Activated gamma-delta T cell treated with anti-CD3 and anti-CD28 coated beads, Interleukin-2, amount 50 U/mL, for 16 hours (primary cell): ENCODE measurements around the gene SELENOM.
"Not testable (repeated sequence)": the region's sequence is repeated elsewhere in the genome, so short reads cannot be mapped to it uniquely, and the experiment has no call there.

Experiments
- DNase-seq: peaks from one replicate; pipeline ENCODE4 v3.0.0-alpha.2; 2020; ENCODE audit warnings: low read depth

Gene SELENOM

DNA sequence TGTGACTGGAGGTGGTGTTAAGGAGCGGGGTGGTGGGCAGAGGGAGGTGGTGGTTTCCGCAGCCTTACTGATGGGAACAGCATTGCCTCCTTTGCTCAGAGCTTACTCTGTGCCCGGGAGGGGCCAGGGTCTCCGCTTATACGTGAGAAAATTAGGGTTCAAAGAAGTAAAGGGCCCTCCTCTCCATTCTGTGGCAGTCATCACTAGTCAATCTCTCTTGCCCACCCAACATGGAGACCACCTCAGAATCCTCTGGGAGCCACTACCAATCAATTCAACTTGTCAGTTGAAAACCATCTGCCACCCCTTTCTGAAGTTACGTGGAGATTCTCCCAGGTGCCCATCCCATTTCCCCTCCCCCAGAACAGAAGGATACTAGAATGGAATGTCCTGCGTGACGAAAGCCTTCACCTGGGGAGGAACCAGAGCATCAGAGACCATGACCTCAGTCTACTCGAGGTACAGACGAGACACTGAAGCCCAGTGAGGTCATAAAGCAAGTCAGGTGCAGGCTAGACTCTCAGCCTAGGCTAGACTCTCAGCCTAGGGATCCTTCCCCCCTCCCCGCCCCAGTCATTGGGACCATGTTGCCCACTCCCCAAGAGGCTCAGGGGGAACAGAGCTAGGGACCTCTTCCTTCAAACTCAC lies 2.0 kb downstream of the SELENOM start:
- DNase-seq, result no peak

DNA sequence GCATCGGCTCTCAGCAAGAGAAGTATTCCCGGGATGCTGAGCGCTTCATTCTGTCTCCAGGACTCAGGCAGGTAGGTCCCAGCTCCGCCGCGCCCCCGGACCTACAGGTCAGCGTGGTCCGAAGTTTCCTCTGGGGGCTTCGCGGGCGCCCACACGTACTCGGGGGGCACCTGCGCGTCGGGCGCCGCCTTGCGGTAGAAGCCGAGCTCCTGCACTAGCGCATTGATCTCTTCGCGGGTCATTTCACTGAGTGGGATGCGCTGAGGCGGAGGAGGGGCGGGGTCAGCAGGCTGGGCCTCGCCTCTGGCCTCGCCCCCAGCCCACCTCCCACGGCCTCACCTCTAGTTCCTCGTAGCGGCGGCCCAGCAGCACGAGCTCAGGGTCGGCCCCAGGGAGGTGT lies 2.5 kb downstream of the SELENOM start:
- no peak for DNase-seq

DNA sequence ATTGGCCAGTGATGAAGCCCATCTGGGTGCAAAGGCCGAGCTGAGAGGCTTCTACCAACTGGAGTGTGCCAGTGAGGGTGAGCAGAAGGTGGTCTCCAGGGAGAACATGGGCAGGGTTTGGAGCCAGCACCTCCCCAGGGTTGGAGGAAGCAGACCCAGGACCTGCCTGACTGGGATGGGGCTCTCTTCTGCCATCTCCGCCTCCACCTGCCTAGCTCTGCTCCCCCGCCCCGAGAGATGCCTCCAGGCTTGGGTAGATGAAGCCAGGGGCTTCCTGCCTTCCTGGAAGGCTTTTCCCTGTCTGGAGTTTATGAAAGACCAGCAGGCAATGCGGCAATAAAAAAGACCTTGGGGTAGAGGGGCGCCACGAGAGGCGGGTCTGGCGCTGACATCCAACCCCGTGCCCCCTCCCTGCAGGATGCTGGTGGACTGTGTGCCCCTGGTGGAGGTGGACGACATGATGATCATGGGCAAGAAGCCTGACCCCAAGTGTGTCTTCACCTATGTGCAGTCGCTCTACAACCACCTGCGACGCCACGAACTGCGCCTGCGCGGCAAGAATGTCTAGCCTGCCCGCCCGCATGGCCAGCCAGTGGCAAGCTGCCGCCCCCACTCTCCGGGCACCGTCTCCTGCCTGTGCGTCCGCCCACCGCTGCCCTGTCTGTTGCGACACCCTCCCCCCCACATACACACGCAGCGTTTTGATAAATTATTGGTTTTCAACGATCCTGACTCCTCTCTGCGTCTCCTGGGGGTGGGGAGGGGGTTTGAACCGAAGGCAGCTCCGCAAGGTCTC lies 3.3 kb downstream of the SELENOM start:
- no peak for DNase-seq

DNA sequence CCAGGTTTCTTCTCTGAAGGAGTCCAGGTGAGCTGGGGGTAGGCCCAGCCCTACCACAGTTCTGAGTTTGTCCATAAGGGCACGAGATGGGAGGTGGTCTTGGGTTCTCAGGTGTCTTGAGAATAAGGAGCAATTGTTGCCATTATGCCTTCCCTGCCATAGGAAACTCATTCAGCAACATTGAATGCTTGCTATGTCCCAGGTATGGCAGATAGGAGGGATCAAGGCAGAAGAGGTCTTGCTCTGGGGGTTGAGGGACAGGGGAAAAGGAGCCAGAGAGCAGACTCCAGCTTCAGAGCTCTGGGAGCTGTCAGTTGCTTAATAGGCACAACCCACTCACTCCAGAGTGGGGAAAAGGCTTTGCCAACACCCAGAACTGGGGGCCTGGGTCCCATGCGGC lies 4.3 kb downstream of the SELENOM start:
- no peak for DNase-seq

DNA sequence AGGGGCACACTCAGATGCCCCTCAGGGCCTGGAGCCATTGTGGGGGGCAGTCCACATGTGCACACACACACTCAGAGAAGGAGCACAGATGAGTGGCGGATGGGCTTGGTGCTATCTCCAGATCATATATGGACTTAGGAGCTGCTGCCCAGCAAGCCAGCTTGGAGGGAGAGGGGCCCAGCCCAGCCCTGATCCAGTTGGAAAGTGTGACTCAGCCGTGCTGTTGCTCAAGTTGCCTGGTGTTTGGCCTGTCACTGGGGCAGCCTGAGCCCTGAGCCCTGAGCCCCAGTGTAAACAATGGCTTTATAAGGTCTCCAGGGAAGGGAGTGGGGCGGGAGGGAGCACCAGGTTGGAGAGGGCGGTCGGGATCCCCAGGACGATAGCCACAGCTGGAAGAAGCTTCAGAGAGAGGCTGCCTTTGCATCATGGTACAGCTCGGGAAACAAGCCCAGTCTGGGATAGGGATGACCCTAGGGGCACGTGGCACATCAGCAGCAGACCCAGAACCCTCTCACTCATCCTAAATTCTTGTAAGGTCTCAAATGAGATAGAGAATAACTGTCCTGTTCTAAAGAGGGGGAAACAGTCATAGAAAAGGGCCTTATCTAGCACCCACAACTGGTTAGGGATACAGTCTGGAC lies 4.8 kb downstream of the SELENOM start:
- DNase-seq, result no peak

DNA sequence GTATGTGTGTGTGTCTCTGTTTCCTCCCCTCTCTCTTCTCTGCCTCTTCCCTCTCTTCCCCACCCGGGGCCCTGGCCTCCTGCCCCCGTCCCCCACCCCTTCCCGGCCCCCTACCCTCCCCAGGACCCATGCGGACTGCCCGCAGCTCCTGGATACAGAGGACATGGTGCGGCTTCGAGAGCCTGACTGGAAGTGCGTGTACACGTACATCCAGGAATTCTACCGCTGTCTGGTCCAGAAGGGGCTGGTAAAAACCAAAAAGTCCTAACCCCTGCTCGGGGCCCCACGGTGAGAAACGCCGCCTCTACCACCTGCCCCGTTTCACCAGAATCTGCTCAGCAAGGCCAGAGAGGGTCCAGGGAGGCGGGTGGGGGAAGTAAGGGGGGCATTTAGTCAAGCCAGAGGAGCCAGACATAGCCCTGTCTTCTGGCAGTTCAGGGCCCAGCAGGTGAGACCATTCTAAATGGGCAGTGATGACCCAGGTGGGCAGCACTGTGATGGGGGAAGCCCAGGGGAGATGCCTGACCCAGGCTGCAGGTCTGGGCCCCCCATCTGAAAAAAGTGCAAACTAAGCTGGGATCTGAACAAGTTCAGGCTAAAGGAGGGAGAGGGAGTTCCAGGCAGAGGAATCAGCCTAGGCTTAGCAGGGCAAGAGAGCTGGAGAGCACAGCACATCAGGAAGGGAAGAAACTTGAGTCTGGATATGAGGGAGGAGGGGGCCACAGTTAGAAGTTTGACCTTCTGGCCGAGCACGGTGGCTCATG lies 6.4 kb downstream of the SELENOM start:
- DNase-seq, result no peak

DNA sequence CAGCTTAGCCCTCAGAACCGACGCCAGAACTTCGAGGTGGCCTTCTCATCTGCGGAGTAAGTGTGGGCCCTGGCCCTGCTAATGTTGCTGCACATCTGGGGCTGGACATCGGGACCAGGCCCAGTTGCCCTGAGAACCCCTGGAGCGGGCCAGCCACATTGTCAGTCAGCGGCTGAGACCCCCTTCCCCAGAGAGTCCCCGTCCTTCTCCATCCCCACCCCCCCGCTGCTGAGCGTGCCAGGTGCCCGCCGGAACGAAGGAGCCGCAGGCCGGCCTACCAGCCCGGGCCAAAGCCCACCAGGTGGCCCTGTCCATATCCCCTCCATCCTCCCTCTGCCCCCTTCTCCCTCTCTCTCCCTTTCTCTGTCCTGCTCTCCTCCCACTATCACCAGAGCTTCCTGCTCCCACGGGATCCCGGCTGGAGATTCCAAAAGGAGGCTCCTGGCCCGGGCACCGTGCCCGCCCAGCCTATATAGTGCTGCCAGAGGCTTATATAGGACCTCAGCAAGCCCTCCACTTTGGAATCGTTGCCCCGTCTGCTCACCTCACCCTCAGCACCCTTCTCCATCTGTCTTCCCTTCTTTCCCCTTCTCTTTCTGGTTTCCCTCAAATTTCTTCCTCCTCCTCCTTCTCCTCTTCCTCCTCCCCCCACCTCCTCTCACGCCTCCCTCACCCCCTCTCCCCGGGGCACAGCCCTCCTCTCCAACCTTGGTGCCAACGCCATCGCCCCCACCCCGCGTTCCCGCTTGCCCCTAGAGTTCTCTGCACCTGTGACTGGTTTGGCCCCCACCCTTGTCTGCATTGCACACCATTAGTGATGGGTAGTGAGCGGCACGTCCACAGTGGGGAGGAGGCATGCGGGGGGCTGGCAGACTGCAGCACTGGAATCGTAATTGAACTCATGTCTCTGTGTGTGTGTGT lies 7.3 kb downstream of the SELENOM start:
- no peak for DNase-seq

DNA sequence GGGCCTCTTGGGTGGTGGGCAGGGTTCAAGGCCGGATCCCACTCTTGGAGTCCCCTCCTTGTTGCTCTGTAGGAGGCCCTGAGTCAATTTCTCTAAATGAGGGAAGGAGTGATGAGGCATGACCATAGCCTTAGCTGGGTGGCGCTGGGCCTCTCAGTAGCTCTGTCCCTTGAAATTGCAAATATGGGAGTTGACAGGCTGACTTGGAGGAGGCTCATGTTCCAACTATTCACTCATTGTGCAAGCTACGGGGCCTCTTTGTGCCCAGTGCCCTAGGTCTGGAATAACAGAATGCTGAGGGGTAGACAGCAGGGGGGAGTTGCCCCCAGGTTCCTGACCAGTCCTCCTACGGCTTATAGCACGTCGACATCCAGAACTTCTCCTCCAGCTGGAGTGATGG lies 8.0 kb downstream of the SELENOM start:
- DNase-seq, result no peak

DNA sequence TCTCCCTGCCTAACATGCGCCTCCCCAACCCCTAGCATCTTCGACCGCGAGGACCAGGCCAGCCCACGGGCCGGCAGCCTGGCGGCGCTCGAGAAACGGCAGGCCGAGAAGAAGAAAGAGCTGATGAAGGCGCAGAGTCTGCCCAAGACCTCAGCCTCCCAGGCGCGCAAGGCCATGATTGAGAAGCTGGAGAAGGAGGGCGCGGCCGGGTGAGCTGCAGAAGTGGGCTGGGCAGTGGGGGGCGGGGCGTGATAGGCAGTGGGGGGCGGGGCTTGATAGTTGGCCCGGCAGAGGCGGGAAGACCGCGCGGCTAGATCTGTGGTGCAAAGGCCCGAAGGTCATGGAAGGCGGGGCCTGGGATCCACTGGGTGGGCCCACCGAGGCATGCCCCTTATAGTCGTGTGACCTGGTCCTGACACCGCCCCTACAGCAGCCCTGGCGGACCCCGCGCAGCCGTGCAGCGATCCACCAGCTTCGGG lies 8.7 kb downstream of the SELENOM start:
- DNase-seq, result no peak

DNA sequence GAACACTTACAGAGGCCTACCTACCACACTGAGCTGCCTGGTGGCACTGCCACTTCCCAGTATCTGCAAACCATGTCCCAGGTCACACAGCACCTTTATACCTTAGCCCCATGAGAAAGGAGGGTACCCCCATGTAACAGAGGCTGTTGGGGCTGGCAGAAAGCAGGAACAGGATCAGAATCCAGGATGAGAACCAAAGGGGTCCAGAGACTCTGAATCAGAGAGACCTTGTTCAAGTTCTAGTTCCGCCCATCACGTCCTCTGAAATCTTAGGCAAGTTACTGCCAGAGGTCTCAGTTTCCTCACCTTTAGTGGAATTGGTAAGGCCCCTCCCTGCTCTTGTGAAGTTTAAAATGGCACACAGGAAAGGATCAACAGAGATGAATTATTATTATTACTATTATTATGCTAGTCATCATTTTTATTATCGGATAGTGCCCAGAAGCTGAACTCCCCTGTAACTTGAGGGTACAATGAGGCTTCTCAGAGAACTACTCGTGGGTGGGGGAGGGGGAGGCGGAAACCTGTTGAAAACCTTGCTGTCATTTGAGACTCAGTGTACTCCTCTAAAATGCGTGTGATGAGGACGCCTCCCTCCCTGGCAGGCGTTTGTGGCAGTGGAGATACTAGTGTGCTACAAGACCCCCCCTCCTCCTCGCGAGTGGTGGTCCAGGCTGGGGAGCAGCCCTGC lies 9.3 kb downstream of the SELENOM start:
- no peak for DNase-seq

DNA sequence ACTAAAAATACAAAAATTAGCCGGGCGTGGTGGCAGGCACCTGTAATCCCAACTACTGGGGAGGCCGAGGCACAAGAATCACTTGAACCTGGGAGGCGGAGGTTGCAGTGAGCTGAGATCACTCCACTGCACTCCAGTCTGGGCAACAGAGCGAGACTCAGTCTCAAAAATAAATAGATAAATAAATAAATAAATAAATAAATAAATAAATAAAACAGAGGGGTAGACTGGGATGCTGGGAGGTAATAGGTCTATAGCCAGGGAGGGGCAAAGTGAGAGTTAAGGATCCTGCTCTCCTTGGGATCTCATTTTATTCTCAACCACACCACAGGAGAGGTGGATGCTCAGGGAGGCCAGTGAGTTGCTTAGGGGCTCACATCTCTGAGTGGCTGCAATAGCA lies 9.8 kb downstream of the SELENOM start:
- DNase-seq, result not testable (repeated sequence)

DNA sequence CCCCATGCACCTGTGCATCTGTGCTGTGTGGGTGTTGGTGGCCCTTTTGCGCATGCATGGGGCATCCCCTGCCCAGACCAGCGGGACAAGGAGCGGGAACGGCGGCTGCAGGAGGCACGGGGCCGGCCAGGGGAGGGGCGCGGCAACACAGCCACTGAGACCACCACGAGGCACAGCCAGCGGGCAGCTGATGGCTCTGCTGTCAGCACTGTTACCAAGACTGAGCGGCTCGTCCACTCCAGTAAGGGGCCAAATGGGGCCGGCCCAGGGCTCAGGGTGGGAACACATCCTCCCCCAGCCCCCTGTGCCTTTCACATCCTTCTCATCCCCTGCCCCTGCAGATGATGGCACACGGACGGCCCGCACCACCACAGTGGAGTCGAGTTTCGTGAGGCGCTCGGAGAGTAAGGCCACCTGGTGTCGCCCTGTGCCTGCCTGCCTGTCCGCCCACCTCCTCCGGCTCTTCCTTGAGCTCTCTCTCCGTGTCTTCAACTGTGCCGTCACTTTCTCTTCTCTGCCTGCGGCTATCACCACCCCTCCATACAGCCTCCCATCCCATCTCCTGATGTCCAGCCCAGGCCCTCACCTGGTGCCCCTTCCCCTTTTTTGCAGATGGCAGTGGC lies 10.6 kb downstream of the SELENOM start:
- DNase-seq, result no peak

DNA sequence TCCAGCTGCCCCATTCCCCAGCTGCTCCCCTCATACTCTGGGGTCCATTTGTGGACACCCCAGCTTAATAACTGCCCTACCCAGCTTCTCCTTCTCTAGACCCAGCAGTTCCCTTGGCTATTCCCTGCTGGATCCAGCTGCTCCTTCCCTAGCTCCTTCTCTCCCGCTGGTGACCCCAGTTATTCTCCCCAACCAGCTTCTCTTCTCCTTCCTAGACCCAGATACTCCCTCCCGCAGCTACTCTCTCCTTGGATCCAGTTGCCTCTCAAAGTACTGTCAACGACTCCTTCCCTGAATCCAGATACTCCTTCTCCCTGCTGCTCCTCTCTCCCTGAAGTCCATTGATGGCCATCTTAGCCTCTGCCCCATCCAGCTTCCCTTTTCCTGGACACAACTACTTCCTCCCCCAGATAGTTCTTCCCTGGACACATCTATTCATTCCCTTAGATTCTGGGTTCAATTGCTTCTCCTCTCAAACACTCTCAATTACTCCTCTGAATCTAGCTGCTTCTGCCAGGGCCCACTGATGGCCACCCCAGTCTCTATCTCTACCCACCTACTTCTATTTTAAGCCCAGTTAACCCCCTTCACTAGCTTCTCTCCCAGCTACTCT lies 11.6 kb downstream of the SELENOM start:
- DNase-seq, result no peak

DNA sequence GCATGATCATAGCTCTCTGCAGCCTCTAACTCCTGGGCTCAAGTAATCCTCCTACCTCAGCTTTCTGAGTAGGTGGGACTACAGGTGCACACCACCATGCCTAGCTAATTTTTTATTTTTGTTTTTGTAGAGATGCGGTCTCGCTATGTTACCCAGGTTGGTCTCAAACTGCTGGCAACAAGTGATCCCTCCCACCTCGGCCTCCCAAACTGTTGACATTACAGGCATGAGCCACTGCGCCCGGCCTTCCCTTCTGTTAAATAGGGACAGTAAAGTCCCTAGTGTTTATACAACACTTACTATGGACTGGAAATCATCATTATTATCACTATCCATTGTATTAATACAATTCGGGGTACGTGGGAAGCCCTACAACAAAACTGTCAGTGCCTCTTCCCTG lies 12.6 kb downstream of the SELENOM start:
- DNase-seq, result no peak

DNA sequence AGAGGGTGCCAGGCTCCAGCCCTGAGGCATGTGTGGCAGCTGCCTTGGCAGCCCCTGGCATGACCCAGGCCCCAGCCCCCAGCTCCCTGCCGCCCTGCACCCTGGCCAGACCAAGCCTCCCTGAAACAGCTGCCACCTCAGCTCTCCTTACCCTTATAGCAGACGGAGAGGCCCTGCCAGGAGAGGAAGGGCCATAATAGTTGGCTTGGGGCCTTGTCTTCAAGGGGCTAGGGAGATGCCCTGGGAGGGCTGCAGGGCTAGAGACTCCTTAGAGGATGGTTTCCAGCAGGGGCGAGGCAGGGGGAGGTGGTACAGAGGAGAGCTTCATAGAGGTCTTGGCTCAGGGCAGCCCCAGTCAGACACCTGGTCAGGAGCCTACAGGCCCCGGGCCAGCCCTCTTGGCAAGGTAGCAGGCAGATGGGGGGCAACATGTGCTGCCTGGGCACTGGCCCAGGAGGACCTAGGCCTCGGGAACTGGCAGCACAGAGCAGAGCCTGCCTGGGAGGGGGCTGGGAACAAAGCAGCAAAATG lies 13.3 kb downstream of the SELENOM start:
- DNase-seq, result no peak

DNA sequence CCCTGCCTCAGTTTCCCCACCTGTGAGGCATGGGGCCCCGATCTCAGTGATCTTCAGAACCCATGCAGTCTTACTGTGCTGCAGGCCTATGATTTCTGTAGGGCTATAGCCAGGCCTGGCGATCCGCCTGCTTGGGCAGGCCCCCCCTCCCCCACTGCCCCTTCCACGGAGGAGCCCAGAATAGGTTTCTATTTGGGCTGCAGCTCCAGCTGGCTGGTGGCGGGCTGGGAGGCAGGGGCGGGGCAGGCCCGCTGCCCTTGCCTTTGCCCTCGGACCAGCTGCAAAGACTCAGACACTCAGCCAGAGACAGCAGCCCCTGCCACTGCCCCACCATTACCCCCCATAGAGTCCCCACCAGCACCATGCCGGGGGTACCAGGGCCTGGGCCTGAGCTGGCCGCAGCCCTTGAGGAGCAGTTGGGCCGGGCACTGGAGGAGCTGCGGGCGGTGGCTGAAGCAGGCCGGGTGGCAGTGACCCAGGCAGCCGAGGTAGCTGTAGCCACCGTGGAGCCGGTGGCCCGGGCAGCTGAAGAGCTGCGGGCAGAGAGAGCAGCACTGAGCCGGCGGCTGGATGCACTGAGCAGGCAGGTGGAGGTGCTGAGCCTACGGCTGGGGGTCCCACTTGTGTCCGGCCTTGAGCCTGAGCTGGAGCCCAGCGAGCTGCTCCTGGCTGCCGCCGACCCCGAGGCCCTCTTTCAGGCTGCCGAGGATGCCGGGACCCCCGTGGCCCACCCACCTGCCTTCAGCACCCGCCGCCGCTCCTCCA lies 14.1 kb downstream of the SELENOM start:
- no peak for DNase-seq

DNA sequence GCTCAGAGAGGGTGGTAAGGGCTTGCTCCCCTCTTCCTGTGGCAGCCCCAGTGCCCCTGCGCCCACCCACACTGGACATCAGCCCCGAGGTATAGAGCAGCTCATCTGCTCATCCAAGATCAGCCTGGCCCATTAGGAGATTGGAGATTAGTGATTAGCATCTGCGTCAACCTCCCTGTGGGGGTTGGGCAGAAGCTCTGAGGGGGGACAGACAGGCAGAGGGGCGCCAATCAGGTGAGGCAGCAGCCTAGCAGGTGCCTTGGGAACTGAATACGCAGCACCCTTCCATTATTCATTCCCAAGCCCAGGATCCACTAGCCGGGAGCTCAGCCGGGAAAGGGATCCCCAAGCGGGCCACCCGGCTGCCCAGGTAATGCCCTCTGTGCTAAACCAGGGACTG lies 15.2 kb downstream of the SELENOM start:
- DNase-seq, result no peak

DNA sequence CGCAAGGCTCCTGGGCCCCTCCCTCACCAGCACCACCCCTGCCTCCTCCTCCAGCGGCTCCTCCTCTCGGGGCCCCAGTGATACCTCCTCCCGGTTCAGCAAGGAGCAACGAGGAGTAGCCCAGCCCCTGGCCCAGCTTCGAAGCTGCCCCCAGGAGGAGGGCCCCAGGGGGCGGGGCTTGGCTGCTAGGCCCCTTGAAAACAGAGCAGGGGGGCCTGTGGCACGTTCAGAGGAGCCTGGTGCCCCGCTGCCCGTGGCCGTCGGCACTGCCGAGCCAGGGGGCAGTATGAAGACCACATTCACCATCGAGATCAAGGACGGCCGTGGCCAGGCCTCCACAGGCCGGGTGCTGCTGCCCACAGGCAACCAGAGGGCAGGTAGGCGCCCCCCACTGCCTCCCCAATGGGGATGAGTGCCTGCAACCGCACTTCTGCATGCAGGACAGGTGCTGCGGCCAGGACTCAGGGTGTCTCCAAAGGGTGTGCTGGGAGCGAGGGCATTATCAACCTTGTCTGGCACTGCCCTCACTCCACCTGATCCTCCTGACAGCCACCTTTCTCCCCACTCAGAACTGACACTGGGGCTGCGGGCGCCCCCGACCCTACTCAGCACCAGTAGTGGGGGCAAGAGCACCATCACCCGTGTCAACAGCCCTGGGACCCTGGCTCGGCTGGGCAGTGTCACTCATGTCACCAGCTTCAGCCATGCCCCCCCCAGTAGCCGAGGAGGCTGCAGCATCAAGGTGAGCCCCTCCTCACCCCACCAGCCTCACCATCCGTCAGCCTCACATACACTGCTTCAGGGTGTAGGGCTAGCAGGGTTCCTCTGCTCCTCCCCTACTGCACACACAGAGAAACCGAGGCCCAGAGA lies 16.0 kb downstream of the SELENOM start:
- no peak for DNase-seq
